Measurements from ENCODE around the gene HEXA. TPM values are rescaled to one million over a fixed set of nuclear protein-coding genes. Genes with fewer than 3 reads are reported as not detected.

HEXA gene
- total RNA-seq, 3 donors from 2014 or later, result 63.6 to 147 (median 81.1) TPM

DNA sequence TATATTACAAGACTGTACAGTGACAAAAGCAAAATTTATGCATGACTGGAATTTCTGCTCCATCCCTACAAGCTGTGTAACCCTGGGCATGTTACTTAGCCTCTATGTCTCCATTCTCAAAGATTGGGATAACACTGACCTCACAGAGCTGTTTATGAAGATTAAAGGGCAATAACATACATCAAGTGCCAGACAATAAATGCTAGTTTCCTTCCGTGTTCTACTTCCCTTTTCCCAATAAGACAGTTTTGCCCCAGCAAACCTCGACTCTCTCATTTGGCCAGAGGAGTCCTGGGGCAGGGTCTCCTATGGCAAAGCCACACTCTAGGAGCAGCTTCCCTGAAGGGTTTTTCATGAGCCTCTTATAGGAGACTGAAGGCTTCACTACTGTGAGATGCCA lies 7.5 kb downstream of the HEXA start:
- peak overlapping the region; percentile 22 to 36 for H3K27ac ChIP-seq
- intact Hi-C loops (cut with DNase I; ENCODE audit: low total_unique reads), result no loop called here
- no peak for TF ChIP-seq POLR2AphosphoS5 (IDR thresholded peaks at IDR 0.05)
- no peak for TF ChIP-seq POLR2A (IDR thresholded peaks at IDR 0.05)
- TF ChIP-seq, protein P1, sequence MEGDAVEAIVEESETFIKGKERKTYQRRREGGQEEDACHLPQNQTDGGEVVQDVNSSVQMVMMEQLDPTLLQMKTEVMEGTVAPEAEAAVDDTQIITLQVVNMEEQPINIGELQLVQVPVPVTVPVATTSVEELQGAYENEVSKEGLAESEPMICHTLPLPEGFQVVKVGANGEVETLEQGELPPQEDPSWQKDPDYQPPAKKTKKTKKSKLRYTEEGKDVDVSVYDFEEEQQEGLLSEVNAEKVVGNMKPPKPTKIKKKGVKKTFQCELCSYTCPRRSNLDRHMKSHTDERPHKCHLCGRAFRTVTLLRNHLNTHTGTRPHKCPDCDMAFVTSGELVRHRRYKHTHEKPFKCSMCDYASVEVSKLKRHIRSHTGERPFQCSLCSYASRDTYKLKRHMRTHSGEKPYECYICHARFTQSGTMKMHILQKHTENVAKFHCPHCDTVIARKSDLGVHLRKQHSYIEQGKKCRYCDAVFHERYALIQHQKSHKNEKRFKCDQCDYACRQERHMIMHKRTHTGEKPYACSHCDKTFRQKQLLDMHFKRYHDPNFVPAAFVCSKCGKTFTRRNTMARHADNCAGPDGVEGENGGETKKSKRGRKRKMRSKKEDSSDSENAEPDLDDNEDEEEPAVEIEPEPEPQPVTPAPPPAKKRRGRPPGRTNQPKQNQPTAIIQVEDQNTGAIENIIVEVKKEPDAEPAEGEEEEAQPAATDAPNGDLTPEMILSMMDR (IDR thresholded peaks at IDR 0.05), result no peak
- no peaks in the 10 kb centered on the region for H3K36me3 ChIP-seq
- no peaks in the 10 kb centered on the region for H3K4me1 ChIP-seq
- H3K4me3 ChIP-seq, result no peak overlapping the region
- no peaks in the 10 kb centered on the region for H3K9me3 ChIP-seq
- H3K27me3 ChIP-seq, result no peaks in the 10 kb centered on the region
- no peak for DNase-seq (ENCODE audit: low spot score in 2 of 2)

DNA sequence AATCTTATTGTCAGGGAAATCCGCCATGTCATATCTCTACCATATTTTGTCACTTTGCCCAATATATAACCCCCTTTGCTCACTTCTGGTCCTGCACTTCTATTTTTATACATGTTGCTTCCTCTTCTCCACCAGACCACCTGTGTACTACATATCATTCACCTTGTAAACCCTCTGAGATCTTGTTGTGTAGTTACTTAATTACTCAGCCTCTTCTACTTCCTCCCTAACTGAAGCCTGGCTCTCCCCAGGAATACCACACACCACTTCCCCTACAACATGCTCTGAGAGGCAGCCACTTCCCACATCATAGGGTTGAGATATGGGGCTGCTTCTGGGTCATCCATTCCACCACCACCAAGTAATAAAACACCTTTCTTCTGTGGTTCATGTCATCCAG lies 10.0 kb downstream of the HEXA start:
- no peak for DNase-seq (ENCODE audit: low spot score in 2 of 2)
- no peaks in the 10 kb centered on the region for H3K27me3 ChIP-seq
- intact Hi-C loops (cut with DNase I; ENCODE audit: low total_unique reads), result no loop called here

DNA sequence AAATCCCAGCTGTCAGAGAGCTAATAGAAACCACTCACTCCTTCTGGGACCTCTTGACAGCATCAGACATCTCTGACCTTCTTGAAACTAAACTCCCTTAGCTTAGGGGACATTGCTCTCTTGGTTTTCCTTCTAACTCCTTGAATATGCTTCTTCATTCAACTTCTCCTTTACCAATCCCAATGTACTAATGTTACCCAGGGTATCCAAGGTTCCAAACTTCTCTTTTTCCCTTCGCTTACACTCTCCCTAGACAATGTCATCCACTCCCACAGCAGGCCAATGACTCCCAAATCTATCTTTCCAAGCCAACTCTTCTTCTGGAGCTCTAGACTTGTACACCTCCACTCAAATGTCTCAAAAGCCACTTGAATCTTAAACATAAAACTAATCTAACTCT lies 14.6 kb downstream of the HEXA start:
- intact Hi-C loops (cut with DNase I; ENCODE audit: low total_unique reads), result no loop called here
- TF ChIP-seq, protein P1 (IDR thresholded peaks at IDR 0.05), result no peak
- TF ChIP-seq POLR2A (IDR thresholded peaks at IDR 0.05), result no peak

More for the DNA sequence above, 10.0 kb downstream of the HEXA start:
- H3K27ac ChIP-seq, result no peak overlapping the region
- no peak overlapping the region for H3K4me3 ChIP-seq
- H3K4me1 ChIP-seq, result no peaks in the 10 kb centered on the region
- TF ChIP-seq POLR2A (IDR thresholded peaks at IDR 0.05), result no peak
- TF ChIP-seq POLR2AphosphoS5 (IDR thresholded peaks at IDR 0.05), result no peak
- TF ChIP-seq, protein P1 (IDR thresholded peaks at IDR 0.05), result no peak
- H3K36me3 ChIP-seq, result no peaks in the 10 kb centered on the region
- H3K9me3 ChIP-seq, result no peaks in the 10 kb centered on the region

DNA sequence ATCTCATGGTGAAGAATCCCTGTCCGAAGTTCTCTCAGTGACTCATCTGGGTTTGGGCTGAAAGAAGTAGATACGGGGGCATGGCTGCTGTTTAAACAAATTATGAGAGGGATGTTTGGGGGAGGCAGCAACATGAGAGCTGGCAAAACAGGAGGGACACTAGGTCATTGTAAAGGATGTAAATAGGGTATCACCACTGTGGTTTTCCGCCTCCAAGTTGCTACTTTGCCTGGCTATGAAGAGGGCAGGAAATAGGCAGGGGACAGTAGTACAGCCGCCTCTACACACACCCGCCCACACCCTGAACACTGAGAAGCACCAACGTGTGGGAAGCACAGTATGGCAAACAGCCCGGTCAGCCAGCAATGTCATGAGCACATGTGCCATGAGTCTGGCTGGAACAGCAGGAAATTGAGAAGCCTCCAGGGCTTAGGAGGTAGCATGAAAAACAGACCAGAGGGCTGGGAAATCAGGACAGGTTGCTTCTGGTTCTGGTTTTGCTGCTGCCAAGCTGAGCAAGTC lies 17.1 kb downstream of the HEXA start:
- H3K27ac ChIP-seq, result peak overlapping the region; percentile 82 to 91
- H3K27me3 ChIP-seq, result no peaks in the 10 kb centered on the region
- H3K9me3 ChIP-seq, result no peaks in the 10 kb centered on the region
- intact Hi-C loops (cut with DNase I; ENCODE audit: low total_unique reads), result no loop called here
- no peaks in the 10 kb centered on the region for H3K36me3 ChIP-seq
- peaks cover 4 to 6% of the 10 kb centered on the region in 2 donors for H3K4me1 ChIP-seq
- TF ChIP-seq POLR2AphosphoS5 (IDR thresholded peaks at IDR 0.05) (peak; percentile 15 to 71 (median 39)), POLR2A (IDR thresholded peaks at IDR 0.05) (no peak)
- H3K4me3 ChIP-seq, result peak overlapping the region in 1 of 3 donors; percentile 30
- peak; percentile 86 to 88 for DNase-seq (ENCODE audit: low spot score in 2 of 2)

More for the DNA sequence above, 14.6 kb downstream of the HEXA start:
- no peak overlapping the region for H3K4me3 ChIP-seq
- H3K4me1 ChIP-seq, result peaks cover 4 to 6% of the 10 kb centered on the region in 2 donors
- H3K36me3 ChIP-seq, result no peaks in the 10 kb centered on the region
- no peaks in the 10 kb centered on the region for H3K27me3 ChIP-seq
- no peaks in the 10 kb centered on the region for H3K9me3 ChIP-seq
- peak overlapping the region in 1 of 2 donors; percentile 52 for H3K27ac ChIP-seq
- no peak for DNase-seq (ENCODE audit: low spot score in 2 of 2)

DNA sequence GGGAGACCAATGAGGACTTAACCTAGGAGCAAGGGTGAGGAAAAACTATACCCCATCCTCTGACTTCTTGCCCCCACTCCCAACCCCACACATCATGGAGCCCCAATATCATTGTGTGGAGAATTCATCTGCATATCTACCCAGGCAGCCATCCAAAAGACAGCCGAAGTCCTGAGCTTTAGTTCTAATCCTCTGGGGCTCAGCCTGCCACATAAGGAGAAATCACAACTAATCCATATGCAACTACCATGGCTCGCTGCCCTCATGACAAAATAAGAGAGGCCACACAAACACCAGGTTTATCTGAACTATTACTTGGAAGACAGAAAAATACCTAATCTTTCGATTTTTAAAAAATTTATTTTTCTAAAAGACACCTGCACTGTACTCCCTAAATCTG lies 17.7 kb downstream of the HEXA start:
- Histone ChIP-seq H3K4me3 (no peak overlapping the region), H3K27me3 (no peaks in the 10 kb centered on the region), H3K4me1 (peaks cover 4 to 6% of the 10 kb centered on the region in 2 donors), H3K9me3 (no peaks in the 10 kb centered on the region), H3K27ac (peak overlapping the region; percentile 82 to 91), H3K36me3 (no peaks in the 10 kb centered on the region)
- no peak for DNase-seq (ENCODE audit: low spot score in 2 of 2)
- intact Hi-C loops (cut with DNase I; ENCODE audit: low total_unique reads), result no loop called here
- no peak for TF ChIP-seq POLR2AphosphoS5 (IDR thresholded peaks at IDR 0.05)
- TF ChIP-seq POLR2A (IDR thresholded peaks at IDR 0.05), result no peak
- TF ChIP-seq, protein P1 (IDR thresholded peaks at IDR 0.05), result no peak
